Activated CD8-positive, alpha-beta memory T cell treated with anti-CD3 and anti-CD28 coated beads, Interleukin-2, amount 50 U/mL, for 24 hours (primary cell): ENCODE measurements around the gene CRTC1.

Experiments used
- DNase-seq: peaks from one replicate; pipeline ENCODE4 v3.0.0-alpha.2; 2020; ENCODE audit errors: extremely low read depth

Gene CRTC1

DNA sequence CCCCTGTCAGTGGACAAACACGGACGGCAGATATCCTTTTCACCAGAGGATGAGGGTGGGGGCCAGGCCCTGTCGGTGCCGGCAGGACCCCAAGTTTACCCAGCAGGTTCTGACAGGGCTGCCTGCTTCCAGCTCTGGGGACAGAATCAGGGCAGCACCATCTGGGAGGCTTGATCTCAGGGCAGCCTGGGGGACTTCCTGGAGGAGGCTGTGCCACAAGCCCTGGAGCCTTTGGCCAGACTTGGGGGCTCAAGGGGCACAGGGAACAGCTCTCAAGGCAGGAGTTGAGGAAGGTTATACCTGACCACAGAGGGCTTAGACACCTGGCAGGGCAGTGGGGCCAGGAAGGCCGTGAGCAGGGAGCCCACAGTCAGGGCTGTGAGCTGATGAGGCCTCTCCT is 62.5 kb downstream of the CRTC1 start:
- DNase-seq: no peak

DNA sequence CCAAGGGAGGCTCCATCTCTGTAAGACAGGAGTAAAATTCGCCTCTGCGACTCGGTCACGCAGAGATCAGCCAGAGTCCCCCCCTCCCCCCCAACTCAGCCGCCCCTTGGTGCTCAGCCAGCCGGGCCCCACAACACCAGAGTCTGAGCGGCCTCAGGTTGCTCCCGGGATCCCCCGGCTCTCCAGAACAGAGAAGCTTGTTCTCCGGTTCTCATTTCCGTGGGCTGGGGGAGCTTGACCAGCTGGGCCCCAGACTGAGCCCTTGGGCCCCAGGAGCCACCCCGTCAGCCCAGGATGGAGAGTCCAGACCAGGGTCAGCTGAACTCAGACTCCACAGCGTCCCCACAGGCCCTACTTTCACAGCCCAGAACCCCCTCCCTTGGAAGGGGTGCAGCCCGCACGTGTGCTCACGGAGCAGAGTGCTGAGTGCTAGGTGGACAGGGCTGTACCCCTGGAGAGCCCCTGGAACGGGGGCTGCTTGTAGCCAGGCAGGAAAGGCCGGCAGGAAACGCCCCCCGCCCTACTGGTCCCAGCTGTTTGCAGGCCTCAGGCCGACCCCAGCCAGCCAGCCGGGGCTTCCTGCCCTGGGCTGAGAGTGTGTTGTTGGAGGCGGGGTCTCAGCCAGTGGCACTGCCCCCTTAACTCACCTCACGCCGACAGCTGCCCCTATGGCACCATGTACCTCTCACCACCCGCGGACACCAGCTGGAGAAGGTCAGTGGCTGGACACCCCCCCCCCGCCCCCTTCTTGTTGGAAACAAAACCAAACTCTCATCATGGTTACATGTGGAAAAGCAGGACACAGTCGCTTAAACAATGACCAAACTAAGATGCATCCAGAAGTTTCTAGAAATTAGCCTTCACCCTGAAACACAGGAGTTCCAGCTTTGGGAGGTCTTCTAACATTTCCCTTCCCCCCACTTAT is 63.2 kb downstream of the CRTC1 start:
- no peak for DNase-seq

DNA sequence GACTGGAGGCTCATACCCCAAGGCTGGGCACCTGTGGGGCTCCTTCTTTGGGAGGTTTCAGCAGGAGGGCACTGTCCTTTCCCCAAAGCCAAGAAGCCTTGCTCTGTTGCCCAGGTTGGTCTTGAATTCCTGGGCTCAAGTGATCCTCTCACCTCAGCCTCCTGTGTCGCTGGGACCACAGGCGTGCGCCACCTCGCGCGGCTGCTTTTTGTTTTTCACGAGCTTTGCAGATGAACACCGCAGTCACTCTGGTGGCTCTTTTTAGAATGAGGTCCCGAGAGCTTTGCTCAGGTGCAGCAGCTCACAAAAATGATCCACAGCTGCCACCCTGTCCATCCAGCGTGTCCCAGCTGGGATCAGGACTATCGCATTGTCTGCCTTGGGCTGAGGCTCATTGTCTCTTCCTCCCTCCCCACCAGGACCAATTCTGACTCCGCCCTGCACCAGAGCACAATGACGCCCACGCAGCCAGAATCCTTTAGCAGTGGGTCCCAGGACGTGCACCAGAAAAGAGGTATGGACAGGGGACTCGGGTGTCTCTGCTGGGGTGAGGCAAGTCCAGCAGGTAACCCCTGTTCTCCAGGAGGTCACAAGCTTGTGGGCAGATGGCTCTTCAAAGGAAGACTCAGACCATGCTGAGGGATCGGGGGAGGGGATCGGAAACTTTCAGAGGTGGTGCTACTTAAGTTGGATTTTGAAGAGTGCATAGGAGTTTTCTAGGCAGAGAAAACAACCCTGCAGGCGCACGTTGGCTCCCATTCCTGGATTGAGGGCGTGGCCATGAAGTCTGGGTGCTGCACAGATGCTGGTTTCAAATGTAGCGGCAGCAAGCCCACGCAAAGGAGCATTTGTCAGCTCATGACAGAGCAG is 66.1 kb downstream of the CRTC1 start:
- no peak for DNase-seq

DNA sequence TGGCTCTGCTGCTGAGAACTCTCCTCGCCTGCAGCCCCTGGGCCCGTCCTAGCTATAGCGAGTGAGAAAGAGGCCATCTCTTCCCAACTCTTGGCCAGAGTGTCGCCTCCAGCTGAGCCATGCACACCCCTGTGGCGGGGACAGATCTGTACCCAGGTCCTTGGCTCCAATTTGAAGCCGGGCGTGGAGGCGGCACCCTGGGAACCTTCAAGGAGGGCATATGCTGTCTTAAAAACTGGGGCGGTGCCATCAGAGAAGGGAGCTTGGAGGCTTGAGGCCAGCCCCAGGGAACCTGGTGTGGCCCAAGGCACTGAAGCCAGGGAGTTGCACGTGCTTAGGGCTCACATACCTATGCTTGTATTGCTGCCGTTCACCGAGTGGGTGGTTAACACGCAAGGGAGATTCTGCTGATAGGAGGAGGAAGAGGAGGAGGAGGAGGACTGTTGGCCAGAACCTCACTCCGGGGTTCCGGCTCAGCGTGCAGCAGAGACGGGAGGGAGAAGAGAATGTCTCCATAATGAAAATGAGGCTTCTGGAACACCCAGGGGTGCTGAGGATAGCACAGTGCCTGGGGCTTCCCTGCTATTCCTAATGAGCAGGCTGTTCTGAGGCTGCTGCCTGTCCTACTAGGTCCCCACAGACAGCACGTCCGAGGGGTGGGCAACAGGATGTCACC is 67.0 kb downstream of the CRTC1 start:
- no peak for DNase-seq

DNA sequence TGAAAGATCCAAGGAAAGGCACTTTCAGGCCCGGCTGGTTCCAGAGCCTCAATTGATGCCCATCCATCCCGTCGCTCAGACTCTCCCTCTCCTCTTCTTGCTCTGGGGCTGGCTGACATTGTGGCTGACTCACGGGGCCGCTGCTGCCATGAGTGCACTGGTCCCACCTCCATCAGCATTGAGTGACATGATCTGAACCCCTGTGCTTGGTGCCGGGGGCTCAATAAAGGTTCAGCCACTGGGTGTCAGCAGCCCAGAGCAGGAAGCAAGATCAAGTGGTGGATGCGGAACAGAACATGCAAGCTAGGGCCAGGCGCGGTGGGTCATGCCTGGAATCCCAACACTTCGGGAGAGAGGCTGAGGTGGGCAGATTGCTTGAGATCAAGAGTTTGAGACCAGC is 68.1 kb downstream of the CRTC1 start:
- DNase-seq: no peak

DNA sequence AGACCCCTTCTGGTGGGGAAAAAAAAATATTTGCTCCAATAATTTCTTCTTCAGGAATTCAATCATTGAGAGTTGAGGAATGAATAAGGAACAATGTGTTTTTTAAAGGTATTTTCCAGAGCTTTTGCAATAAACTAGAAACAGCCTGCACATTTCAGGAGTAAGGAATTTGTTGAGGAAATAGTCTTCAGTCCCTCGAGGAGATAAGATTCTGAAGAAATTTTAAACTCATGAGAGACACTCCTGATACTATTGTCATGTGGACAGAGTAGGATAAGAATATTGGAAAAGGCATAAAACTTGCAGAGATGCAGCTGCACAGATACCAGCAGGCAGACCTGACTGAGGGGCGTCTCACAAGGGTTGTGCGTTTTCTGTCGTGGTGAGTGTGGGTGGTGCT is 71.0 kb downstream of the CRTC1 start:
- no peak for DNase-seq

DNA sequence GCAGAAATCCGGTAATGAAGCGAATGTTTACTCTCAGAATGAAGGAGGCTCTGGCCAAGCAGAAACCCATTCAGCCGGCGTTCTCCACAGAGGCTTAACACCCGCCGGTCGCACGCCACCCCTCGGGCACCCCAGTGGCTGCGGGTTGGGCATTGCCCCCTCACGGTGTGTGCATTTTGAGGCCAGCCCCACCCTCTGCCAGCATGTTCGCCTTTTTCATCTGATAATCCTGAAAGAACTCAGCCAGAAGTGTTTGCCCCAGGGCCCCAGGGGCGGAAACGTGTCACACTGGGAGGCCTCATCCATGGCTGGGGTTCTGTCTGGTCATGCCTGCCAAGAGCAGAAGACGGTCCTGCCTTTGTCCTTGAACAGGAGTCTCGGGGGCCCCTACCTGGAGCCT is 73.4 kb downstream of the CRTC1 start:
- no peak for DNase-seq

DNA sequence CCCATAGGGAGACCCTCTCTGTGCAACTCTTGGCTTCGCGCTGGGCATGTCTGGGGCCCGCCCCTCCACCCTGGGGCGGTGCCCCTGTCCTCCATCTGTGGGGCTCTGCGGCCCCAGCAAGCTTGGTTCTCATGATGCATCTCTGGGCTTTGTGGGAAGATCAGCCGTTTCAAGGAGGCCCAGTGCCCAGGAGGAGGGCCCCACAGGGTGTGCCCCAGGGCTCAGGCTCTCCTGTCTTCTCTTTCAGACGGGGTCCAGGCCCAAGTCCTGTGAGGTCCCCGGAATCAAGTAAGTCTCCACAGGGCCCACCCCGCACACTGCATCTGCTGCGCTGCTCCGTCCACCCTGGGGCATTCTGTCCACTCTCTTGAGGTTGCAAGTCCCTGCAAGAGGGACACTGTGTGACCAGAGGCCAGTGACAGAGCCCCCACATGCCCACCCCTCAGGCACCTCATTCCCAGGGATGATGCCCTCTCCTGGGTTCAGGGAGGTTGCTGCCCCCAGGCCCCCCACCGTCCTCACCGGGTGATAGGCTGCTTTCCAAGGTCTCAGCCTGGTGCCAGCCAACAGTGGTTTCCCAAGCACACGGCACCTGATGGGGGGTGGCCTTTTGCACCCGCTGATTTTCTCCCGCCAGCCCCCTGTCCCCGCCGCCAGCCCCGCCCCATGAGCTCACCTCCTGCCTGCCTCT is 76.0 kb downstream of the CRTC1 start:
- DNase-seq: no peak

DNA sequence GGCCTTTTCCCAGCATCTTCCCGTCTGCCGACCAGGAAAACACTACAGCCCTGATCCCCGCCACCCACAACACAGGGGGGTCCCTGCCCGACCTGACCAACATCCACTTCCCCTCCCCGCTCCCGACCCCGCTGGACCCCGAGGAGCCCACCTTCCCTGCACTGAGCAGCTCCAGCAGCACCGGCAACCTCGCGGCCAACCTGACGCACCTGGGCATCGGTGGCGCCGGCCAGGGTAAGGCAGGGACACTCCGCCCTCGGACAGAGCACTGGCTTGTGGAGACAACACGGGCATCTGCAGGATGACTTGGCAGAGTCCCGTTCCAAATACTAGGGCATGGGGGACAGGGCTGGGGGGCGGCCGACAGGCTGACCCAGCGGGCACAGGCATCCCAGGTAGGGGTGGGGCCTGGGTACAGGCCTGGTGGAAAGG is 76.5 kb downstream of the CRTC1 start:
- no peak for DNase-seq

DNA sequence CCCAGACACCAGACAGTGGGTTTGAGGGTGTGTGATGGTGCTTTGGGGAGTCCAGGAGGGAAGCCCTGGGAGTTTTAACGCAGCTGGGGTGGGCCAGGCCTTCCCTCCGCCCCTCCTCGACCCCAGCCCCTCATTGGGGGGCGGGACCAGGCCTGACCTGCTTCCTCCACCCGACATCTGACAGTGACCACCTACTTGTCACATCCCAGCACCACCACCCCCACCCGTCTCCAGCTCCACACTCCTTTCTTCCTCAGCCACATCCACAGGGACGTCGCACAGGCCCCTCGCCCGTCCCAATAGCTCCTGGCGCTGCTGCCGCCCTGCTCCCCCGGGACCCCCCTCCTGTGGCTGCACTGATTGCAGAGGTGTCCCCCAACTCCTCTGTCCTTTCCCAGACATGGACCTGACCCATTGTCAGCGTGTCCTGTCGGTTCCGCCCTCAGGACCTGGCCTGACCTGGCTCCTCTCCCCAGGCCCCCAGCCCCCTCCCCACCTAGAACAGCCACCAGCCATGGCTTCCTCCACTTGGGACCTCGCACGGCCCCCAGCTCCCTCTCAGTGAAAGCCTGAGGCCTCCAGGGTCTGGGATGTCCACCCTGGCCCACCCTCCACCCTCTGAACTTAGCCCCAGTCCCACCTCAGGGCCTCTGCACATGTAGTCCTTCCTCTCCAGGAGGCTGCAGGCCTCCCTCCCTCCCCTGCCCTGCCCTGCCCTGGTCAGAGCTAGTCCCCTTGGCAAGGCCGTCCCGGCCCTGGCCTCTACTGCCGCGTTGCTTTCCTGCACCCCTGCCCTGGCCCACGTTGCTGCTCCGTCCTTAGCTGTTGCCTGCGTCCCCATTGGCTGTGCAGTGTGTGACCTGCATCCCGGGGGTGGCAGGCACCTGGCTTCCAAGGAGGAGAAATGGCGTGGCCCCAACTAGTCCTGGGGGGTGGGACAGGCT is 77.2 kb downstream of the CRTC1 start:
- DNase-seq: no peak

DNA sequence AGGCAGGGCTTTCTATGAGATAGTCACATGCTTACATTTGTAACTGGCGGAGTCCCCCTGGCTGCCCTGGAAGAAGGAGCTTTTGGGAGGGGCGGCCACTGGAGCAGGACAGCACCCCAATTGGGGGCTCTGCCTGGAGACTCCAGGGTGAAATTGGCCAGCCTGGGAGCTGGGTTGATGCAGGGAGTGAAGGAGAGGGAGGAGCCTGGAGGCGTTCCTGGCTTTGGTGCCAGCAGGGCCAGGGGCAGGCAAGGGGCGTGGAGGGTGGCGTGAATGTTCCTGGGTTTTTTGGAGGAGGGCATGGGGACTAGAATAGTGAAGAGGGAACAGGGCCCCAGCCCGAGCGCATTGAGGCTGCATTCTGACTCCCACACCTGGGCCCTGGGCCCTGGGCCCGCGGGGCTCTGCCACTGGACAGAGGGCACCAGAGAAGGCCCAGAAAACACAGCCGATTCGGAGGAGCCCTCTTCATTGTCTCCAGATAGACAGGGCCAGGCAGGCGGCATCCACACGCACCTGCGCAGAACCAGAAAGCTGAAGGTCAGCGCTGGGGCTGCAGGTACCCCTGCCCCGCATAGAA is 78.1 kb downstream of the CRTC1 start:
- no peak for DNase-seq

DNA sequence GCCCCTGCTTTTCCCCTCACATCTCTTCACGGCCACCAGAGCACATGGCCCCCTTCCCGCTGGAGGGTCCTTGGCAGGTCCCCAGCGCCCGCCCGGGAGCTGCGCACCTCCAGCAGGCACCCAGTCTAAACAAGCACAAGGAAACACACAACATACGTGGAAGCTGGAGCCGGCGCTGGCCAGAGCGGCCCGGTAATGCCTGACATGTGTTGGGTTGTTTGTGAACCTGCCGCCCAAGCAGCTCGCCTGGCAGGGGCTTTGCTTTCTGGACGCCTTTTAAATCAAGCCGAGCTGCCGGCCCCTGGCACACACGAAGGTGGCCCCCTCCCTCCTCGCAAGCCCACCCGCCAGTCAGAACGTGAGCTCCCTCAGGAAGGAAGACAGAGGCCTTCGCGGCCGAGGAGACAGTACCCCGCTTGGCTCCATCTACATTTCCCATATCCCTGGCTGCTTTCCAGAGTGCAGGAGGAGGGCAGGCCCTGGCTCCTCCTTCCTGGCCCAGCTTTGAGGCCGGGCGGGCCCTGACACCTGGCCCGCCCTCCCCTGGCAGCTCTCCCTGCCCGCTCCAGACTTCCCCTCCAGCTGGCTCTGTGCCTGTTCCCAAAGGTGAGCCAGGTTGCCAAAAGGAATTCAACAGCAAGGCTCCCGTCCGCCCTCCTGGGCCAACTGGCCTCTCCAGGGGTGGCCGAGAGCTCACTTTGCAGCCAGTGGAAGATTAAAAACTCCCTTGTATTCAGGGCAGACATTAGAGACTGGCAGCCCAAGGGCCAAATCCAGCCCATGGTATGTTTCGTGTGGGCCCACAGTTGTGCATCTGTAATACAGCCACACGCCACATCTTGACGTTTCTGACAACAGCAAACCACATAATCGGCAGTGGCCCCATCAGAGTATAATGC is 78.9 kb downstream of the CRTC1 start:
- DNase-seq: no peak

DNA sequence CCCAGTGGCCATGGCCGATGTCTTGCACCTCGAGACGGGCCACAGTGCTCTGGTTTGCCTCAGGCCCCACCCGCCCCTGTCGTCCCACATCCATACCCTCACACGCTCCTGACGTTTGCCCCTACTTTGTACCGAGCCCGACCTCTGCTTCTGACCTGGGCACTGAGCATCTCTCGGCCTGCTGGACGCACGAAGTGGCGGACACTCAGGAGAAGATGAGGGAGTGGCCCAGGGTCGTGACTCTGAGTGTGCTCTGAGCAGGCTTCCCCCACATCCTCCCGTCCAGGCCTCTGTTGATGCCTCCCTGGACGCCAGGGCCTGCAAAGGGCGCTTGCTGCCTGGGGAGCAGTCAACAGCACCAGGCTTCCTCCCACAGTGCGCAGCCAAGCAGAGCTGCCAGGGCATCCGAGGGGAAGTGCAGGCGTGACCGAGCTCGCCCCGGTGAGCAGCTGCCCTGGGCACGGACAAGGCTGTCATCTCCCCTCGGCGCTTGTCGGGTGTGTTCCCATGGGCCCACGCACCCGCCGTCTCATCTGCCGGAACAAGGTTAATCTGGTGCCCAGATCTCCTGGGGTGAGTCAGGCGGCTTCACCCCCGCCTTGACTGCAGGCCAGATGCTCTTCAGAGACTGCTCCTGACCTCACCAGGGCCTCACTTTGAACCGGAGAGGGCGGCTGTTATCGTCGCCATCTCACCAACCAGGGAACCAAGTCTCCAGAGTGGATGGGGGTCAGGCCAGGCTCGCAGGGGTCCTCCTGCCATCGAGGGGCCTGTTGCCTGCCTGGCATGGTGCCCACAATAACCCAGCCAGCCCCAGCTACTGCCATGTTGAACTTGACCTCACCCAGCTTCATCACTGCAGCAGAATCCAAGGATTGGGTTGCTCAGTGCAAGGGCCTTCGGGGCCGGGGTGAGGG is 80.5 kb downstream of the CRTC1 start:
- DNase-seq: no peak

DNA sequence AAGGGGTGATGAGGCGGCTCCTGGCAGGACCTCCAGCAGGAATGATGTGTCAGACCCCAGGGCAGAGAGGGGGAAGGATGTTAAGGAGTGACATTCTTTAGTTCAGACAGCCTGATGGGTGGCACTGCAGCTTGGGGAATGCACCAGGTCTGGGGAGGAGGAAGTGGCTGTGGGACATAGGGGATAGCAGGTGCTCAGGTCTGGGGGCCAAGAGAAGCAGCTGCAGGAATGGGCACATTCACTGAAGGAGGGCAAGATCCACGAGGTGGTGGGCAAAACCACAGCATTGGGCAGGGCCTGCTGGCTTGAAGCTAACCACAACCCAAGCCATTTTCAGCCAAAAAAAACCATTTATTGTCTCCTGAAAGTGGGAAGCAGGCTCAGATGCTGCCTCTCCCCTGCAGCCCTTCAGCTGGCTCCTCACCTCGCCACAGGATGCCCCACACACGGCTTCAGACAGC is 81.1 kb downstream of the CRTC1 start:
- no peak for DNase-seq

DNA sequence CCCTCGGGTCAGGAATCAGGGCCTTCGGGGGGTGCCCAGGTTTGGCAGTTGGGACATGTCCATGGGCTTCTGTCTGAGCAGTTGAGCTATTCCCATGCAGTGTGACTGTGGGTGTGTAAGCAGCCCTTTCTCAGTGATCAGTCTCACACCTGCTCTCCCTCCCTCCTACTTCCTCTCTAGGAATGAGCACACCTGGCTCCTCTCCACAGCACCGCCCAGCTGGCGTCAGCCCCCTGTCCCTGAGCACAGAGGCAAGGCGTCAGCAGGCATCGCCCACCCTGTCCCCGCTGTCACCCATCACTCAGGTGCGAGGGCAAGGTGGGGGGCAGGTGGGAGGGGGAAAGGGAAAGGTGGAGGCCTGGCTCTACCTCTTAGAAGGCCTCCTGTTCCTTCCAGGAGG is 81.7 kb downstream of the CRTC1 start:
- DNase-seq: no peak

DNA sequence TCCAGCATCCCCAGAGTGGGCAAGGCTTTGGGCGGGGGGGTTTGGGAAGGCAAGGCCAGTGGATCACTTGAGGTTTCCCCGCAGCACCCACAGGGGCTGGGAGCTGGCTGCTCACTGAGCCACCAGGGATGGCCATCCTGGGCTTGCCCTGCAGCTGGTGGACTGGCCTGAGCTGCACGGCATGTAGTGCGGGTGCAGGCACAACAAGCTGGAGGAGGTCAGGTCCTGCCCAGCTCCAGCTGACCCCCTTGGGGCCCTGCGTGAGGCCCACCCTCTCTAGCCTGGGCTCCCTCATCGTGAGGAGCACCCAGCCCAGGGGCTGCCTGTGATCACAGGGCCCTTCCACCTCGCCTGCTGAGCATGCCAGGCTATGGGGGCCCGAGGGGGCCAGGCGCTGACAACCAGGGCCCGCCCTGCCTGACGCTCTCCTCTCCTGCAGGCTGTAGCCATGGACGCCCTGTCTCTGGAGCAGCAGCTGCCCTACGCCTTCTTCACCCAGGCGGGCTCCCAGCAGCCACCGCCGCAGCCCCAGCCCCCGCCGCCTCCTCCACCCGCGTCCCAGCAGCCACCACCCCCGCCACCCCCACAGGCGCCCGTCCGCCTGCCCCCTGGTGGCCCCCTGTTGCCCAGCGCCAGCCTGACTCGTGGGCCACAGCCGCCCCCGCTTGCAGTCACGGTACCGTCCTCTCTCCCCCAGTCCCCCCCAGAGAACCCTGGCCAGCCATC is 84.7 kb downstream of the CRTC1 start:
- DNase-seq: no peak
